22Rv1 (cell line): ENCODE measurements around the gene MRPL33.

Experiments used
- ZFX ChIP-seq: fragments of 450-650 bp; IDR thresholded peaks from 2 replicates; pipeline ENCODE4 v1.6.1; 2017; ENCODE audit warnings: antibody characterized with exemption, borderline replicate concordance
- TF ChIP-seq, protein P1 (sequence below): fragments of 450-650 bp; IDR thresholded peaks from 2 replicates; pipeline ENCODE4 v1.5.1; 2017; ENCODE audit warnings: mild to moderate bottlenecking

DNA sequence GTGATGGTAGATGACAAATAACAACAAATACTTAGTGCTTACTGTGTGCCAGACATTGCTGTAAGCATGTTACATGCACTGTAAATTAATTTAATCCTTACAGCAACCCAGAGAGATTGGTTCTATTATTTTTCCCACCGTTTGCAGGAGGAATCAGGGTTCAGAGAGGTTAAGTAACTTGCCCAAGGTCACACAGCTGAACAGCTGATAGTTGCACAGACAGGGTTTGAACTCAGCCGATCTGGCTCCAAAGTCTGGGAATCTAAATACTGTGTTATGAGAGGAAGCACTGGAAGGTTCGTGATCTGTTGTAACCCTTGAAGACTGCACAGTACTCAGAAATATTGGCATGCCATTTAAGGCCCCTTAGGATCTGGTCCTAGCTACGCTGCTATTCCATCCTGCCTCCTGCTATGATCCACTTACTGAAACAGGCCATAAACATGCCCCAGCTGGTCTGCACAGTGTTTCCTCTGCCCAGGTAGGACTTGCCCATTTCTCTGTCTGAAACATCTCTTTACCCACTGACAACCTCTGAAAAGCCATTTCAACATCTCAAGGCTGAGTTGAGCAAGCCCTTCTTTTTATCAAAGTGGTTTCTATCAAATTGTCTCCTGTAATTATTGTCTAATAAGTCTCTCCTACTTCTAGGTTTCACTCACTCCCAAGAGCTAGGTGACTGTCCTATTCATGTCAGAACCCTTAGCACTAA, 40.4 kb upstream of the MRPL33 start:
- TF ChIP-seq, protein P1, sequence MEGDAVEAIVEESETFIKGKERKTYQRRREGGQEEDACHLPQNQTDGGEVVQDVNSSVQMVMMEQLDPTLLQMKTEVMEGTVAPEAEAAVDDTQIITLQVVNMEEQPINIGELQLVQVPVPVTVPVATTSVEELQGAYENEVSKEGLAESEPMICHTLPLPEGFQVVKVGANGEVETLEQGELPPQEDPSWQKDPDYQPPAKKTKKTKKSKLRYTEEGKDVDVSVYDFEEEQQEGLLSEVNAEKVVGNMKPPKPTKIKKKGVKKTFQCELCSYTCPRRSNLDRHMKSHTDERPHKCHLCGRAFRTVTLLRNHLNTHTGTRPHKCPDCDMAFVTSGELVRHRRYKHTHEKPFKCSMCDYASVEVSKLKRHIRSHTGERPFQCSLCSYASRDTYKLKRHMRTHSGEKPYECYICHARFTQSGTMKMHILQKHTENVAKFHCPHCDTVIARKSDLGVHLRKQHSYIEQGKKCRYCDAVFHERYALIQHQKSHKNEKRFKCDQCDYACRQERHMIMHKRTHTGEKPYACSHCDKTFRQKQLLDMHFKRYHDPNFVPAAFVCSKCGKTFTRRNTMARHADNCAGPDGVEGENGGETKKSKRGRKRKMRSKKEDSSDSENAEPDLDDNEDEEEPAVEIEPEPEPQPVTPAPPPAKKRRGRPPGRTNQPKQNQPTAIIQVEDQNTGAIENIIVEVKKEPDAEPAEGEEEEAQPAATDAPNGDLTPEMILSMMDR, result no peak
- no peak for TF ChIP-seq ZFX
